Measurements from ENCODE around the gene ZKSCAN3.
"Not testable (repeated sequence)": the region's sequence is repeated elsewhere in the genome, so short reads cannot be mapped to it uniquely, and the experiment has no call there.

The ZKSCAN3 gene
- 4.7 reads per million, percentile 18 among the genes with 10 or more reads in this experiment for total RNA-seq

GRCh38 chr6:28349892-28350737 is at the start of gene ZKSCAN3:
Gene ZKSCAN3, plus strand, starts transcription at chr6:28349947. Its CDS starts 9,640 bp downstream, at chr6:28359587.
- DNase-seq, result peak; percentile 67

DNA sequence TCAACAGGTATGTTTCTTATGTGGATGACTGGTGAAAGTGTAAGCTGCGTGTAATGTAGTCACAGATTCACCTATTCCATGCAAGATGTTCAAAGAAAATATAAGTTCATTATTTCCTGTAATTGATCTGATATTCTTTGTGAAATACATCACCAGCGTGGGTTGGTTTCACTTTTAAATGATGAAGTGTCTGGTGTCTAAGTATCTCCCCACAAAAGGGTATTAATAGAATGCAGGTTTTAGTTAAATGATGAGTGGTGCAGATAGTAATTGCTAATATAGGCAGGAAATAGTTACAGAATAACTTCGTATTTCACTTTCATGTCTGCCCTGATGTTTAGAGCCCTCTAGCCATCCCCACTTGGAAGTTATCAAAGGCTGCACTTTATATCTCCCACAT is 46.2 kb upstream of the ZKSCAN3 start:
- DNase-seq, result no peak

DNA sequence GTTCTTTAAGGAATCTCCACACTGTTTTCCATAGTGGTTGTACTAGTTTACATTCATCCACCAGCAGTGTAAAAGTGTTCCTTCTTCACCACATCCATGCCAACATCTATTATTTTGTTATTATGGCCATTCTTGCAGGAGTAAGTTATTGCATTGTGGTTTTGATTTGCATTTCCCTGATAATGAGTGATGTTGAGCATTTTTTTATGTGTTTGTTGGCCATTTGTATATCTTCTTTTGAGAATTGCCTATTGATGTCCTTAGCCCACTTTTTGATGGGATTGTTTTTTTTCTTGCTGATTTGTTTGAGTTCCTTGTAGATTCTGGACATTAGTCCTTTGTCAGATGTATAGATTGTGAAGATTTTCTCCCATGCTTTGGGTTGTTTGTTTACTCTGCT is 43.4 kb upstream of the ZKSCAN3 start:
- DNase-seq, result not testable (repeated sequence)

GRCh38 chr6:28311139-28311823 is 38.5 kb upstream of the ZKSCAN3 start:
- no peak for DNase-seq

GRCh38 chr6:28312939-28313338 is 36.8 kb upstream of the ZKSCAN3 start:
- no peak for DNase-seq

GRCh38 chr6:28315628-28316027 is 34.1 kb upstream of the ZKSCAN3 start:
- no peak for DNase-seq

DNA sequence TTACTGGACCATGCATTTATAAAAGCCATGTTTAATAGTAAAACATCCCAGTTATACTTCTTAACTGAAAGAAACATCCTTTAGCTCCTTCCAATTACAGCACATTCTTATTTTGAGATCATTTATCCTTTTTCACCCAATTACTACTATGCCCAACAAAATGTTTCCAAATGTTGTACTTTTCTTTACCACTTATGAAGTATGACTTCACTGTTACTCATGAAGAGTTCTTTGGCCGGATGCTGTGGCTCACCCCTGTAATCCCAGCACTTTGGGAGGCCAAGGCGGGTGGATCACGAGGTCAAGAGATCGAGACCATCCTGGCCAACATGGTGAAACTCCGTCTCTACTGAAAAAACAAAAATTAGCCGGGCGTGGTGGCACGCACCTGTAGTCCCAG is 31.9 kb upstream of the ZKSCAN3 start:
- not testable (repeated sequence) for DNase-seq

DNA sequence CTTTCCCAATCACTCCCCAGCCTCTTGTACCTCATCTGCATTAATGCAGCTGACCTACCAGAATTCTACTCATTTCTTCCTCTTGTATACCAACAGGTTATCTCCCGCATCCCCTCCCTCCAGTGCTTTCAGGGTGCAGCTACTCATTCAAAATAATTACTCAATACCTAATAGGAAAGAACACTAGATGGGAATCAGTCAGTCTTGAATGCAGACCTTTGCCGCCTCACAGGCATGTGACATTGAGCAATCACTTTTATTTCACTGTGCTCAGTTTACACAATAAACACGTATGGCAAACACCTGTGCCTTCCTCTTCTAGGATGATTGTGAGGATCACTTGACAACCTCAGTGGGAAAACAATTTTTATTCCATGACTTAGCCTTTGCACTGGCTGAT is 27.1 kb upstream of the ZKSCAN3 start:
- no peak for DNase-seq

- no peak for DNase-seq
Measured at GRCh38 chr6:28323813-28324424, 25.8 kb upstream of the ZKSCAN3 start.

- no peak for DNase-seq
Measured at GRCh38 chr6:28326371-28326948, 23.3 kb upstream of the ZKSCAN3 start.

GRCh38 chr6:28330041-28330440 is 19.7 kb upstream of the ZKSCAN3 start:
- no peak for DNase-seq

DNA sequence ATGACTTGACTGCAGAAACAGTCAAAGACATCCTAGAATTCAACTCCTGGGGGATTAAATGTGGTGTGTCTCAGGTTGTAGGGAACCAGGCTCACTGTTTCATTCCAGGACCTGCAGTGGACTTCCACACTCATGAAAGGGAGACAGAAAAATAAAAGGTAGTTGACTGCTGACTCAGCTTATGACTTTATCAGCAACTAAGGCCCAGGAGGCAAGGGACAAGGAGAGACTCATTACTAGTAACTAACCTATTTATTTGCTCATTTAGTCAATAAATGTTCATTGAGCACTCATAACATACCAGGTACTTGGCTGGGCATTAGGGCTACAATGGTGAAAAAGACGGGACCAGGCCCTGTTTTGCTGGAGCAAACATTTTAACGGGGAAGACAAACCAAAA is 16.7 kb upstream of the ZKSCAN3 start:
- no peak for DNase-seq

DNA sequence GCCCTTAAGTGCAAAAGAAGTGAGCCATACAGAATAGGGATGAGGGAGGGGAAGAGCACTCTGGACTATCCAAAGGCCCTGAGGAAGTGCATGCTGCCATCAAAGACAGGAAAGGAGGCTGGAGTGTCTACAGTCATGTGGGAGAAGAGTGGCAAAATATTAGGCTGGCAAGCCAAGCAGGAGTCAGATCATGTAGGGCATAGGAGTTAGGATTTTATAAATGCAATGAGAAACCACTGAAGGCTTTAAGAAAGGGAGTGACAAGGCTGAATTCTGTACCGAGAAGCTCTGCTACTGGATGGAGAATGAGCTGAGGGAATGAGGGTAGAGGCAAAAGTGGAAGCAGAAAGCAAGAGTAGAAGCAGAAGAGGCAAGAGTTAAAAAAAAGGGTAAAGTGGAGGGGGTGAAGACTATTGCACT is 16.1 kb upstream of the ZKSCAN3 start:
- DNase-seq, result no peak

DNA sequence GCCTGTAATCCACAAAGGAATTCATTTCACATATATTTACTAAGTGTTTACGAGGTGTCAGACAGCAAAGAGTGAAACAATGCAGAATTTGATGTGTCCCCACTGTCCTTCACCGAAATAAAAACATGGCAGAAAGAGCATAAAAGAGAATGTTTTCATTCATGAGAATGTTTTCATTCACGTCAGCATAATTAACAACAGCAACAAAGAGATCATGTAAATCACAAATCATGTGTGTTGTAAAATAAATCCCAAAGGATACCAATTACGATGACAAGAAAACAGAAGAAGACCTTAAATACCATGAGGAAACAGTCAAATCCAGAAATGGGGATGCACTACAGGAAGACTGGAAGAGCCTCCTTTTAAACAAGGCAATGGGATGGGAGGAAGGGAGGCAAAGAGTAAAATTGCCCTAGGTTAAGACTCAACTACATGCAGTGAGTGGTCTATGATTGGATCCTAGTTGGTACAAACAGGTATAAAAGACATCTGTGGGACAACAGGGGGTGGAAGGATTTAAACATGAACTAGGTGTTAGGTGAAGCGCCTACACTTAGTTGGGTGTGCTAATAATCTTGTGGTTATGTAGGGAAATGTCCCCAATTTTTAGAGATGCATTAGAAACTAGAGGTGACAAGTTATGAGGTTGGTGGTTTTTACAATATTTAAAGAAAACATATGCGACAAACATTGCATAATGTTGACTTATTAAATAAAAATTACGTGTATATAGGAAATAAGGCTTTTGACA is 15.3 kb upstream of the ZKSCAN3 start:
- DNase-seq, result no peak

DNA sequence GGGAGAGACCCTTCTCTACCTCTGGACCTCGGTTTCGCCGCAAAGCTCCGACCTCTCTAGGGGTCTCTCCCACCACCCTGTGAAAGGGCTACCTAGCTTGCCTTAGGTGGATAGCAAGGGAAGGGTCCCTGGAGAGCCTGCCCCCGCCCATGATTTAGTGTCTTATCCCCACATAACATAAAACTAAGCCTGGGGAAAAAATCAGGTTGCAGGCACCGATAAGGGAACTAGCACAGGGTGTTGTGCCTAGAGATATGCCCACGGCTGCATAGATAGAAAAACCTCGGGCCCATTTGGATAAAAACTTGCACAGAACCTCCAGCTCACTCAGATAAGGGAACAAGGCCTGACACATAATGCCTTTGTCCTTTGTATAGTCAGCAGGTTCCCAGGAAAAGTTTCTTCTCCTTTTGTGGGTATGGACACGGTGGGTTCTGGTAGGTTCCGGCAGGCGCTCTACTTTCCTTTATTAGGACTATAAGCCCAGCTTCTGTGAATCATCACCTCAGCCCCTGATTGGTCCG is 14.6 kb upstream of the ZKSCAN3 start:
- no peak for DNase-seq

DNA sequence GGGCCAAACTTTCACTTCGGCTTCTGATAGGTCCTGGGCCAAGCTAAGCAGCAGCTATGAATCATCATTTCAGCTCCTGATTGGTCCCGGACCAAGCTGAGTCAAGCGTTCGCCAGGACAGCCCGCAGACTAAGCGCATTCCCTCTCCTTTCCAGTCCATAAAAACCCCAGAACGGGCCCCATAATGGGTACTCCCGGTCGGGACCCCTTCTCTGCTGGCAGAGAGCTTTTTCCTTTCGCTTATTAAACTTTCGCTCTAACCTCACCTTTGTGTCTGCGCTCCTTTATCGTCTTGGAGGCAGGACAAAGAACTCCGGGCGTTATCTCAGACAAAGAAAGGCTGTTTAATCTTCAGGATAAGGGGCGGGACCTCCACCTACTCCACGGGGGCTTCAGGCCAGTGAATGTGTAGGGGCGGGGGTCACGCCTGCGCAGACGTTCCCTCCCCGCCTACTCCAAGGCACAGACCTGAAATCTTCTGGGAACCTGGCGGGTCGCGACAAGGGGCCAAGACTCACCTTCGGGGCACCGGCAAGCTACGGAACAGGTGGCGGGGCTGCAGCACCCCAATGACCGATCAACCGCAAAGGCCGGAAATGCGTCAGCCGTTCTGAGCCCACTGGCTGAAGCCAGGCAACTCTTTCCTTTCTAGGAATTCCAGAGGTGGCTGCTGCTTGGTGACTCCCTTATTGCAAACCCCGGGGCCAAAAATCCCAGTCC is 14.0 kb upstream of the ZKSCAN3 start, which contains the start of gene ZSCAN31:
ZSCAN31 (minus strand) TSS at position 585 of the 720 bp plus-strand sequence. CDS start 6,465 bp downstream, outside the sequence.
- DNase-seq, result peak; percentile 72

DNA sequence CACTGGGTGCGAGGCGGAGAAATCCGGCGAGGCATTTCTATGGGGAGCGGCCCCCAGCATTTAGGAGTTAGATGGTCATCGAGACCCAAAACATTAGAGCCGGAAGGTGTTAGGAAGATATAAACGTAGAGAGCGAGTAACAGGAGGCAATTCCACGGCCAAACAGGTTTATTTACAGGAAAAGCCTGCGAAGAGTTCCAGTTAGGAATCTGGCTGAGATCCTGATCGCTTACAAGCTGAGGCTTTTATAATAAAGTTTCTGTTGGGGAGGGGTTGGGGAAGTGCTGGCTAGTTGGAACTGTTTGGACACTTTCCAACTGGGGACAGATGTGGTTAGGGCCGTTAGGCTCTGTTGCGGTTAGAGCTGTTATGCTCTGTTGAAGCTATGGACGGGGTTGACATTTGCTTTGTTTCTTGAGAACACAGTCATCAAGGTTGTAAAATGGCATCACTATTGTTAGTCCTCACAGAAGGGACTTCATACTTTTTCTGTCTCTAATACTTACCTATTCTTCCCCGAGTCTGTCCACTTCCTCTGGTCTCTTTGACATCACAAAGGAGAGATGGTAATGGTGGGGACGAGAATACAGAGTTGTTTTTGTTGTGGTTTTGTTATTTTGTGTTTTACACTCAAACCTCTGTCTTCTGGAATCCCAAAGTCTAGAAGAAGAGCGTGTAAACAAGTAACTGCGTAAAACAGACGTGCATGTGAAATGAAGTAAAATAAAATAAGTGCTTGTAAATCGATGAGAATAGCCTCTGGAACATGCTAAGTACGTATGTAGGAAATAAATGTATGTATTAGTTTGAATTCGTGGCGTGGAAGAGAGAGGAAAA is 13.2 kb upstream of the ZKSCAN3 start:
- no peak for DNase-seq

DNA sequence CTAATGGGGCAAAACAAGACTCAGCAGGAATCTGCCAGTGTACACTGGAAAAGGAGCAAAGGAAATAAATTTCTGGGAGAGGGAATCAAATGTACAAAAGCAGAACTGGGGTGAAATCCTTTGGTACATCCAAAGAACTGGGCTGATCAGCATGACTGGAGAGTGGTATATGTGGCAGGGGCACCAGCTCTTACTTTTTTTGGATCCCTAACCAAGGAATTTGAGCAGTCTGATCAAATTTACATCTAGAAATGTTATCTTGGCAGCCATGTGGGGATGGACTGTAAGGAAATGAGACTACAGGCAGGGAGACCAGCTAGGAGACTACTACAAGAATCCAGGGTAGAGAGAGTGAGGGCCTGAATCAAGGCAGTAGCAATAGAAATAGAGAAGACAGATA is 12.6 kb upstream of the ZKSCAN3 start:
- no peak for DNase-seq

GRCh38 chr6:28340310-28341095 is 9.2 kb upstream of the ZKSCAN3 start:
- DNase-seq, result no peak

Data from effector CD4-positive, alpha-beta T cell (primary cell).